IPS DF 6.9 (cell line): ENCODE data around the gene CLEC10A.
"Not testable (repeated sequence)": the region's sequence is repeated elsewhere in the genome, so short reads cannot be mapped to it uniquely, and the experiment has no call there.

ENCODE experiments used
- DNase-seq: peaks from one replicate; pipeline ENCODE4 v3.0.0-alpha.2; 2013; ENCODE audit warnings: low read depth, low spot score
- H3K27ac ChIP-seq: one replicate; pipeline ENCODE4 v1.5.1; 2013; ENCODE audit warnings: low read length, control low read depth
- H3K27me3 ChIP-seq: 2 replicates; pipeline ENCODE4 v1.6.1; 2013; ENCODE audit warnings: mild to moderate bottlenecking, low read length; ENCODE audit not compliant: control insufficient read depth, insufficient read depth
- H3K36me3 ChIP-seq: 2 replicates; pipeline ENCODE4 v1.6.1; 2013; ENCODE audit warnings: low read length; ENCODE audit not compliant: control insufficient read depth, insufficient read depth
- H3K4me1 ChIP-seq: 2 replicates; pipeline ENCODE4 v1.6.1; 2013; ENCODE audit warnings: low read length; ENCODE audit not compliant: control insufficient read depth, insufficient read depth
- H3K4me3 ChIP-seq: 2 replicates; pipeline ENCODE4 v1.5.1; 2013; ENCODE audit warnings: mild to moderate bottlenecking, low read length
- H3K9me3 ChIP-seq: 2 replicates; pipeline ENCODE4 v1.6.1; 2013; ENCODE audit warnings: low read length, inconsistent platforms; ENCODE audit not compliant: control insufficient read depth, insufficient read depth
- WGBS: extraction: QIAGEN DNeasy Blood & Tissue Kit; methylation state at CpG from one replicate; pipeline ENCODE4 v1.1.7; 2013; ENCODE audit warnings: mixed read lengths, missing lambda C conversion rate; ENCODE audit not compliant: insufficient read length, insufficient coverage; 5-methylcytosine and 5-hydroxymethylcytosine counted together

The CLEC10A gene

GRCh38 chr17:7079581-7080455, at the start of gene CLEC10A:
Gene CLEC10A (minus strand): TSS chr17:7080251. CDS start chr17:7078812, 1,439 bp downstream.
- H3K4me3 ChIP-seq: no peak within 1 kb of the TSS
- H3K27me3 ChIP-seq: no peaks in the 10 kb centered on the region
- no CpG with 5 or more reads among the region's 15 CpGs for WGBS
- no peaks in the 10 kb centered on the region for H3K9me3 ChIP-seq
- no peaks in the 10 kb centered on the region for H3K36me3 ChIP-seq
- no peak for DNase-seq
- no peaks in the 10 kb centered on the region for H3K4me1 ChIP-seq
- no peak within 1 kb of the TSS for H3K27ac ChIP-seq

- no peak for DNase-seq
- no peaks in the 10 kb centered on the region for H3K27me3 ChIP-seq
- WGBS: no CpG with 5 or more reads among the region's 8 CpGs
- H3K4me3 ChIP-seq: no peak overlapping the region
- no peaks in the 10 kb centered on the region for H3K36me3 ChIP-seq
- no peak overlapping the region for H3K27ac ChIP-seq
- no peaks in the 10 kb centered on the region for H3K9me3 ChIP-seq
- H3K4me1 ChIP-seq: peaks cover 9% of the 10 kb centered on the region
Observed at GRCh38 chr17:7129311-7129710, 49.3 kb upstream of the CLEC10A start.

- H3K27me3 ChIP-seq: no peaks in the 10 kb centered on the region
- WGBS: no CpG with 5 or more reads among the region's 5 CpGs
Observed at GRCh38 chr17:7128160-7128559, 48.1 kb upstream of the CLEC10A start.

GRCh38 chr17:7127501-7127900, 47.5 kb upstream of the CLEC10A start:
- H3K9me3 ChIP-seq, H3K36me3 ChIP-seq, H3K4me1 ChIP-seq, H3K27ac ChIP-seq, DNase-seq, H3K4me3 ChIP-seq, H3K27me3 ChIP-seq: not testable (repeated sequence)
- WGBS: no CpG with 5 or more reads among the region's 5 CpGs

More at GRCh38 chr17:7128160-7128559, 48.1 kb upstream of the CLEC10A start:
- Histone ChIP-seq H3K4me1 (peaks cover 9% of the 10 kb centered on the region), H3K9me3 (no peaks in the 10 kb centered on the region), H3K27ac (no peak overlapping the region), H3K36me3 (no peaks in the 10 kb centered on the region), H3K4me3 (no peak overlapping the region)
- DNase-seq: no peak

GRCh38 chr17:7126386-7126785, 46.3 kb upstream of the CLEC10A start:
- not testable (repeated sequence) for H3K9me3 ChIP-seq, H3K4me3 ChIP-seq, DNase-seq, H3K4me1 ChIP-seq, H3K27ac ChIP-seq, H3K27me3 ChIP-seq, H3K36me3 ChIP-seq
- WGBS: no CpG with 5 or more reads among the region's 12 CpGs

- WGBS: no CpG with 5 or more reads among the region's 5 CpGs
- Histone ChIP-seq H3K9me3 (no peaks in the 10 kb centered on the region), H3K4me1 (peaks cover 6% of the 10 kb centered on the region), H3K27ac (no peak overlapping the region), H3K27me3 (no peaks in the 10 kb centered on the region), H3K36me3 (no peaks in the 10 kb centered on the region), H3K4me3 (no peak overlapping the region)
- no peak for DNase-seq
Observed at GRCh38 chr17:7124923-7125322, 44.9 kb upstream of the CLEC10A start.

- H3K9me3 ChIP-seq: no peaks in the 10 kb centered on the region
- no peaks in the 10 kb centered on the region for H3K4me1 ChIP-seq
- H3K36me3 ChIP-seq: no peaks in the 10 kb centered on the region
- H3K27me3 ChIP-seq: no peaks in the 10 kb centered on the region
- H3K4me3 ChIP-seq: no peak overlapping the region
- WGBS: no CpG with 5 or more reads among the region's 4 CpGs
- no peak overlapping the region for H3K27ac ChIP-seq
- no peak for DNase-seq
Observed at GRCh38 chr17:7123844-7124243, 43.8 kb upstream of the CLEC10A start.

GRCh38 chr17:7122381-7122780, 42.3 kb upstream of the CLEC10A start:
- Histone ChIP-seq H3K9me3 (no peaks in the 10 kb centered on the region), H3K4me1 (no peaks in the 10 kb centered on the region), H3K36me3 (no peaks in the 10 kb centered on the region), H3K4me3 (no peak overlapping the region), H3K27me3 (no peaks in the 10 kb centered on the region), H3K27ac (no peak overlapping the region)
- no CpG with 5 or more reads among the region's 4 CpGs for WGBS
- DNase-seq: no peak

GRCh38 chr17:7120635-7121034, 40.6 kb upstream of the CLEC10A start:
- H3K36me3 ChIP-seq, H3K27me3 ChIP-seq, H3K9me3 ChIP-seq, DNase-seq, H3K4me1 ChIP-seq, H3K27ac ChIP-seq, H3K4me3 ChIP-seq: not testable (repeated sequence)
- WGBS: no CpG with 5 or more reads among the region's 12 CpGs

- no peaks in the 10 kb centered on the region for H3K9me3 ChIP-seq
- no peak for DNase-seq
- H3K27ac ChIP-seq: no peak overlapping the region
- no peaks in the 10 kb centered on the region for H3K27me3 ChIP-seq
- H3K4me3 ChIP-seq: no peak overlapping the region
- H3K4me1 ChIP-seq: no peaks in the 10 kb centered on the region
- WGBS: no CpG with 5 or more reads among the region's 2 CpGs
- no peaks in the 10 kb centered on the region for H3K36me3 ChIP-seq
Observed at GRCh38 chr17:7120123-7120522, 40.1 kb upstream of the CLEC10A start.

GRCh38 chr17:7119314-7119713, 39.3 kb upstream of the CLEC10A start:
- Histone ChIP-seq H3K4me1 (peaks cover 1% of the 10 kb centered on the region; the same call in 1 of the 2 replicates), H3K27ac (no peak overlapping the region), H3K27me3 (no peaks in the 10 kb centered on the region), H3K9me3 (no peaks in the 10 kb centered on the region), H3K36me3 (no peaks in the 10 kb centered on the region), H3K4me3 (no peak overlapping the region)
- WGBS: no CpG with 5 or more reads among the region's 11 CpGs
- no peak for DNase-seq
